Endothelial cell of umbilical vein (primary cell): ENCODE results near the gene COMMD7. TPM values are rescaled to one million over a fixed set of nuclear protein-coding genes. Genes with fewer than 3 reads are reported as not detected.

Experiments
- BruUV-seq: library from RNA; stranded (reverse); fragments of 400-500 nt; replicated peaks from 2 replicates; lab custom pipeline; 2021; lab: Mats Ljungman, UMichigan
- CTCF ChIA-PET: fragments of 300-600, 350-600 bp; sonication (Branson Sonifier 250); formaldehyde crosslinking; loops from one replicate; lab custom pipeline; 2021; ENCODE audit warnings: antibody characterized with exemption, inconsistent platforms; lab: Charles Lee
- POLR2A ChIA-PET: fragments of 300-600, 350-600 bp; sonication (Branson Sonifier 250); formaldehyde crosslinking; loops from one replicate; lab custom pipeline; 2021; ENCODE audit warnings: antibody characterized with exemption, inconsistent platforms; lab: Charles Lee
- DNase-seq: peaks from one replicate; pipeline ENCODE4 v3.0.0-alpha.2; 2011; ENCODE audit warnings: low read depth, low spot score
- FAIRE-seq: peaks from 2 replicates; lab custom pipeline; 2011; peaks lifted over from hg19 to GRCh38; lab: Jason Lieb, UNC
- H2AFZ ChIP-seq: 2 replicates; pipeline ENCODE4 v1.6.0; 2012; ENCODE audit warnings: low read depth, low read length, control low read depth, inconsistent platforms
- H3K27ac ChIP-seq: 2 replicates; pipeline ENCODE4 v1.5.1; 2011; ENCODE audit warnings: low read depth, mild to moderate bottlenecking, control low read depth, low read length, moderate library complexity; ENCODE audit not compliant: insufficient read depth
- H3K27me3 ChIP-seq, 2 experiments: 2 replicates each; pipeline versions ENCODE4 v1.6.0 to v1.6.1; 2011; ENCODE audit warnings: low read length in 2 of 2, mixed read lengths in 1 of 2; ENCODE audit not compliant: control insufficient read depth in 2 of 2, insufficient read depth in 2 of 2
- H3K36me3 ChIP-seq, 2 experiments: 2 replicates in 1 of 2; 3 replicates in 1 of 2; pipeline ENCODE4 v1.5.1; 2011; ENCODE audit warnings: low read length in 2 of 2, mild to moderate bottlenecking in 1 of 2, moderate library complexity in 1 of 2; ENCODE audit not compliant: control insufficient read depth in 2 of 2, insufficient read depth in 2 of 2; ENCODE audit errors: extremely low read depth in 1 of 2
- H3K4me1 ChIP-seq: 3 replicates; pipeline ENCODE4 v1.5.1; 2011; ENCODE audit warnings: mild to moderate bottlenecking, low read length; ENCODE audit not compliant: control insufficient read depth, insufficient read depth; ENCODE audit errors: extremely low read depth
- H3K4me2 ChIP-seq: 2 replicates; pipeline ENCODE4 v1.6.1; 2011; ENCODE audit warnings: low read length, control low read depth, mixed read lengths; ENCODE audit not compliant: insufficient read depth
- H3K4me3 ChIP-seq, 3 experiments: fragments of 200-600 bp in 1 of 3; sonication (generic), shearing (Covaris generic) in 1 of 3; replicated peaks in 1 of 3; 2 replicates each; pipeline ENCODE4 v1.5.1; 2011 to 2016; ENCODE audit warnings: control low read depth in 3 of 3, low read length in 3 of 3, mild to moderate bottlenecking in 2 of 3, inconsistent platforms in 1 of 3, low read depth in 1 of 3, moderate library complexity in 1 of 3; ENCODE audit not compliant: insufficient read depth in 1 of 3
- H3K79me2 ChIP-seq: 2 replicates; pipeline ENCODE4 v1.6.0; 2012; ENCODE audit warnings: low read length, inconsistent platforms; ENCODE audit not compliant: control insufficient read depth, insufficient read depth
- H3K9ac ChIP-seq: replicated peaks from 2 replicates; pipeline ENCODE3; 2011; ENCODE audit warnings: low read length, control low read depth; ENCODE audit not compliant: insufficient read depth; ENCODE audit errors: extremely low read depth
- H3K9me1 ChIP-seq: replicated peaks from 3 replicates; pipeline ENCODE4 v1.6.0; 2011; ENCODE audit warnings: mild to moderate bottlenecking, low read length; ENCODE audit not compliant: control insufficient read depth, insufficient read depth; ENCODE audit errors: extremely low read depth
- H3K9me3 ChIP-seq: replicated peaks from 2 replicates; pipeline ENCODE4 v1.5.1; 2012; ENCODE audit warnings: low read length, inconsistent platforms; ENCODE audit not compliant: control insufficient read depth, insufficient read depth
- H4K20me1 ChIP-seq: replicated peaks from 2 replicates; pipeline ENCODE3; 2011; ENCODE audit warnings: mild to moderate bottlenecking, low read length; ENCODE audit not compliant: control insufficient read depth, insufficient read depth; ENCODE audit errors: extremely low read depth
- CTCF ChIP-seq, 2 donors: IDR thresholded peaks; 1 replicate in 1 of 2; 2 replicates in 1 of 2; pipeline ENCODE4 v1.5.1; 2011; ENCODE audit warnings: low read length in 2 of 2, mild to moderate bottlenecking in 2 of 2, moderate library complexity in 2 of 2, control low read depth in 1 of 2, inconsistent platforms in 1 of 2, low read depth in 1 of 2; ENCODE audit not compliant: insufficient read depth in 1 of 2; ENCODE audit errors: extremely low read depth in 1 of 2
- EZH2 ChIP-seq: IDR thresholded peaks from 2 replicates; pipeline ENCODE4 v1.6.1; 2012; ENCODE audit warnings: borderline replicate concordance, low read depth, mild to moderate bottlenecking, moderate library complexity, low read length, inconsistent platforms; ENCODE audit not compliant: severe bottlenecking
- FOS ChIP-seq: IDR thresholded peaks from 2 replicates; pipeline ENCODE4 v1.6.1; 2011; ENCODE audit warnings: mild to moderate bottlenecking, low read length, moderate library complexity, borderline replicate concordance; ENCODE audit not compliant: insufficient read depth
- GATA2 ChIP-seq: IDR thresholded peaks from 2 replicates; pipeline ENCODE4 v1.7.0; 2011; ENCODE audit warnings: low read depth, mild to moderate bottlenecking, moderate library complexity, mixed read lengths, low read length; ENCODE audit not compliant: insufficient read length, insufficient read depth
- JUN ChIP-seq: IDR thresholded peaks from 2 replicates; pipeline ENCODE4 v1.6.1; 2011; ENCODE audit warnings: borderline replicate concordance, low read depth; ENCODE audit not compliant: insufficient read length, insufficient read depth
- MYC ChIP-seq: IDR thresholded peaks from one replicate; pipeline ENCODE4 v1.6.1; 2011; ENCODE audit warnings: mild to moderate bottlenecking, low read depth, low read length
- POLR2A ChIP-seq: IDR thresholded peaks from 2 replicates; pipeline ENCODE4 v1.6.1; 2012; ENCODE audit warnings: low read depth, mild to moderate bottlenecking, control low read depth, low read length
- POLR2AphosphoS5 ChIP-seq: IDR thresholded peaks from 2 replicates; pipeline ENCODE4 v1.6.1; 2012; ENCODE audit warnings: low read depth, mild to moderate bottlenecking, control low read depth, low read length, moderate library complexity; ENCODE audit not compliant: insufficient read depth
- dilution Hi-C: fragments of 300-500 bp; cut with MboI; formaldehyde crosslinking; loops from one replicate; pipeline ENCODE4 v1.15.0; 2019; ENCODE audit warnings: low sequenced_read_pairs; ENCODE audit not compliant: extremely low pct_ligation_motif_present
- intact Hi-C: fragments of 100-400 bp; cut with micrococcal nuclease; formaldehyde crosslinking; loops from one replicate; pipeline ENCODE4 v1.10.0; 2022
- polyA plus RNA-seq, 4 experiments: library from polyadenylated mRNA; depleted of rRNA in 3 of 4; stranded (reverse) in 3 of 4; unstranded in 1 of 4; fragments of >200 nt; gene quantifications; 2 replicates each; pipeline versions ENCODE4 v1.2.1 to v1.2.3, GENCODE V29; 2011 to 2012; ENCODE audit warnings: missing spikeins in 1 of 4
- total RNA-seq: library from RNA; stranded (reverse); gene quantifications from 2 replicates; pipeline ENCODE4 v1.2.3, GENCODE V29; 2021
- TF ChIP-seq, protein P1 (sequence below): IDR thresholded peaks from 2 replicates; pipeline ENCODE4 v1.6.1; 2011; ENCODE audit not compliant: insufficient read depth, insufficient read length

Gene COMMD7
- total and polyA plus RNA-seq, 2 donors (not counting 3 experiments of a cell fraction or from before 2014, with no cell fraction given): 58.8 to 72.9 TPM

GRCh38 chr20:32749914-32750637 lies 6.8 kb upstream of the COMMD7 start:
- BruUV-seq: no TSS peak
- Histone ChIP-seq H3K27ac (no peak overlapping the region), H3K36me3 (no peaks in the 10 kb centered on the region), H4K20me1 (no peaks in the 10 kb centered on the region), H3K4me3 (no peak overlapping the region), H3K4me1 (peaks cover 10% of the 10 kb centered on the region), H3K4me2 (no peak overlapping the region), H3K27me3 (no peaks in the 10 kb centered on the region), H2AFZ (peak overlapping the region; percentile 95), H3K9me3 (no peaks in the 10 kb centered on the region), H3K79me2 (no peaks in the 10 kb centered on the region), H3K9me1 (no peaks in the 10 kb centered on the region), H3K9ac (no peak overlapping the region)
- ChIA-PET POLR2A (no interaction called here), CTCF (no interaction called here)
- intact Hi-C loops (no loop called here), dilution Hi-C loops (no loop called here)
- TF ChIP-seq EZH2 (no peak), JUN (no peak), CTCF (IDR thresholded peaks at IDR 0.05; ENCODE audit: extremely low read depth in 1 of 2, insufficient read depth in 1 of 2, low read depth in 1 of 2, low read length in 2 of 2) (no peak), MYC (no peak), GATA2 (no peak), POLR2AphosphoS5 (no peak), FOS (no peak), POLR2A (no peak)
- TF ChIP-seq, protein P1, sequence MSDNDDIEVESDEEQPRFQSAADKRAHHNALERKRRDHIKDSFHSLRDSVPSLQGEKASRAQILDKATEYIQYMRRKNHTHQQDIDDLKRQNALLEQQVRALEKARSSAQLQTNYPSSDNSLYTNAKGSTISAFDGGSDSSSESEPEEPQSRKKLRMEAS: no peak
- DNase-seq: no peak
- no peak for FAIRE-seq
